Smooth muscle cell (in vitro differentiated cells): ENCODE results near the gene SLC16A5. TPM values are rescaled to one million over a fixed set of nuclear protein-coding genes. Genes with fewer than 3 reads are reported as not detected.

Experiments
- DNase-seq: peaks from one replicate; lab custom pipeline; 2025; ENCODE audit not compliant: unreplicated experiment; lab: John Stamatoyannopoulos, UW
- H2AFZ ChIP-seq: fragments of 200-600 bp; sonication (generic); 2 replicates; pipeline ENCODE4 v1.6.0; 2016; ENCODE audit warnings: antibody characterized with exemption, low read depth, mild to moderate bottlenecking
- H3F3A ChIP-seq: fragments of 200-600 bp; sonication (generic); 2 replicates; pipeline ENCODE4 v1.6.0; 2017; ENCODE audit warnings: antibody characterized with exemption, low read depth
- H3K27ac ChIP-seq: fragments of 200-600 bp; sonication (generic); 2 replicates; pipeline ENCODE4 v1.5.1; 2016; ENCODE audit warnings: low read depth, mild to moderate bottlenecking
- H3K27me3 ChIP-seq: fragments of 200-600 bp; sonication (generic); 2 replicates; pipeline ENCODE4 v1.6.1; 2016; ENCODE audit warnings: low read depth, mild to moderate bottlenecking
- H3K36me3 ChIP-seq: fragments of 200-600 bp; sonication (generic); 2 replicates; pipeline ENCODE4 v1.5.1; 2016; ENCODE audit warnings: low read depth
- H3K4me1 ChIP-seq: fragments of 200-600 bp; sonication (generic); 2 replicates; pipeline ENCODE4 v1.5.1; 2016; ENCODE audit warnings: low read depth
- H3K4me2 ChIP-seq: fragments of 200-600 bp; sonication (generic); 2 replicates; pipeline ENCODE4 v1.6.0; 2016; ENCODE audit warnings: mild to moderate bottlenecking
- H3K4me3 ChIP-seq: fragments of 200-600 bp; sonication (generic); 2 replicates; pipeline ENCODE4 v1.5.1; 2016; ENCODE audit warnings: mild to moderate bottlenecking
- H3K79me2 ChIP-seq: fragments of 200-600 bp; sonication (generic); 2 replicates; pipeline ENCODE4 v1.6.0; 2016; ENCODE audit warnings: low read depth, mild to moderate bottlenecking
- H3K9ac ChIP-seq: fragments of 200-600 bp; sonication (generic); 2 replicates; pipeline ENCODE4 v1.6.0; 2016; ENCODE audit warnings: low read depth
- H3K9me3 ChIP-seq: fragments of 200-600 bp; sonication (generic); replicated peaks from 2 replicates; pipeline ENCODE4 v1.5.1; 2016; ENCODE audit warnings: low read depth
- H4K20me1 ChIP-seq: fragments of 200-600 bp; sonication (generic); 2 replicates; pipeline ENCODE4 v1.6.0; 2016; ENCODE audit warnings: low read depth
- WGBS: methylation state at CpG from one replicate; pipeline ENCODE4 v1.1.7; 2016; ENCODE audit warnings: low lambda C conversion rate; 5-methylcytosine and 5-hydroxymethylcytosine counted together
- polyA plus RNA-seq: library from polyadenylated mRNA; unstranded; fragments of >200 nt; fragmentation: Nextera tagmentation; extraction: Ambion mirVana; gene quantifications from 2 replicates; pipeline ENCODE4 v1.2.1, GENCODE V29; 2016
- total RNA-seq: library from RNA; depleted of rRNA; stranded (reverse); fragments of >200 nt; gene quantifications from 2 replicates; pipeline ENCODE4 v1.2.3, GENCODE V29; 2014
- TF ChIP-seq, protein P1 (sequence below): fragments of 200-600 bp; sonication (generic); IDR thresholded peaks from 2 replicates; pipeline ENCODE4 v1.5.1; 2017; ENCODE audit warnings: borderline replicate concordance, mild to moderate bottlenecking, antibody characterized with exemption; ENCODE audit not compliant: insufficient read depth, poor library complexity, severe bottlenecking

Gene SLC16A5
- total and polyA plus RNA-seq, 2 experiments from 2014 or later: 17.1 to 22.0 TPM

DNA sequence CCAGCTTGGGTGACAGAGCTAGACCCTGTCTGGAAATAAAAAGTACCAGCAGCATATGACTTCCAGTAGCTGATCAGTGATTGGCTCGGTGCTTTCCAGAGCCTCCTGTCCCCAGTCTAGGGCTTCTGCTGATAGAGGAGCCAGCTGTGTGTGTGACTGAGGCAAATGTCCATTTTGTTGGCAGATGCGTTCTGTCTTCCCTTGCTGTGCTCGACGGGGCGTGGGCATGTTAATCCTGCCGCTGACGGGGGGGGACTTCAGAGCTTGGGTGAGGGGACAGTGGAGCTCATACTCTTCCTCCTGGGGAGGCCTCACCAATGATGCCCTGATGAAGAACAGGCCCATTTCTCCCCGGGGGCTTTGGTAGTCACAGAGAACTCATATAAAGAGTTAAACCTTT is 26.1 kb upstream of the SLC16A5 start:
- TF ChIP-seq, protein P1, sequence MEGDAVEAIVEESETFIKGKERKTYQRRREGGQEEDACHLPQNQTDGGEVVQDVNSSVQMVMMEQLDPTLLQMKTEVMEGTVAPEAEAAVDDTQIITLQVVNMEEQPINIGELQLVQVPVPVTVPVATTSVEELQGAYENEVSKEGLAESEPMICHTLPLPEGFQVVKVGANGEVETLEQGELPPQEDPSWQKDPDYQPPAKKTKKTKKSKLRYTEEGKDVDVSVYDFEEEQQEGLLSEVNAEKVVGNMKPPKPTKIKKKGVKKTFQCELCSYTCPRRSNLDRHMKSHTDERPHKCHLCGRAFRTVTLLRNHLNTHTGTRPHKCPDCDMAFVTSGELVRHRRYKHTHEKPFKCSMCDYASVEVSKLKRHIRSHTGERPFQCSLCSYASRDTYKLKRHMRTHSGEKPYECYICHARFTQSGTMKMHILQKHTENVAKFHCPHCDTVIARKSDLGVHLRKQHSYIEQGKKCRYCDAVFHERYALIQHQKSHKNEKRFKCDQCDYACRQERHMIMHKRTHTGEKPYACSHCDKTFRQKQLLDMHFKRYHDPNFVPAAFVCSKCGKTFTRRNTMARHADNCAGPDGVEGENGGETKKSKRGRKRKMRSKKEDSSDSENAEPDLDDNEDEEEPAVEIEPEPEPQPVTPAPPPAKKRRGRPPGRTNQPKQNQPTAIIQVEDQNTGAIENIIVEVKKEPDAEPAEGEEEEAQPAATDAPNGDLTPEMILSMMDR: no peak

DNA sequence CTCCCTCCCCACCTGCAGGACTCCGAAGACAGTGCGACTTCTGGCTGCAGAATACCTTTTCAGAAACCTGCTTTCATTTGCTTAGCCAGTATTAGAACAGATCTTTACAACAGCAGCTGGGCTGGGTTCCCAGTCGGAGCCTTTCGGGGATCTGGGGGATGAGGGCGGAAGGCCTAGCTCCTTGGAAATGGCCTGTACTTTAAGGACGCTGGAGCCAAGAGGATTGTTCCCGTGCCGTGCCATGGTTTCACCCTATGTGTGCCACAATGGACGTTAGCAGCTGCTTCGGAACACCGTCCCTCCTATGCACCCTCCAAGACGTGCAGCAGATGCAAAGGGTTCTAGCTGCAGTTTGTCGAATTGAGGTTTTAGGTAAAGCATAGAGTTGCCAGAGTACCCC is 24.6 kb upstream of the SLC16A5 start:
- H3K4me2 ChIP-seq: no peak overlapping the region
- TF ChIP-seq, protein P1: no peak
- peaks cover 9% of the 10 kb centered on the region for H3F3A ChIP-seq
- peaks cover 6% of the 10 kb centered on the region for H4K20me1 ChIP-seq
- no peak overlapping the region for H3K9ac ChIP-seq
- no peaks in the 10 kb centered on the region for H3K36me3 ChIP-seq
- no peaks in the 10 kb centered on the region for H3K9me3 ChIP-seq
- H3K27ac ChIP-seq: no peak overlapping the region
- no peak for DNase-seq
- H3K79me2 ChIP-seq: peaks cover 1% of the 10 kb centered on the region
- H3K4me1 ChIP-seq: no peaks in the 10 kb centered on the region
- no peak overlapping the region for H3K4me3 ChIP-seq
- H3K27me3 ChIP-seq: no peaks in the 10 kb centered on the region
- 98% methylated on average over 13 of the region's 13 CpGs for WGBS
- no peak overlapping the region for H2AFZ ChIP-seq

More for the DNA sequence above, 26.1 kb upstream of the SLC16A5 start:
- Histone ChIP-seq H3K79me2 (peaks cover 6% of the 10 kb centered on the region), H2AFZ (no peak overlapping the region), H3K27ac (no peak overlapping the region), H3K4me2 (no peak overlapping the region), H3K9me3 (no peaks in the 10 kb centered on the region), H3K4me1 (no peaks in the 10 kb centered on the region), H3K36me3 (no peaks in the 10 kb centered on the region), H3F3A (peaks cover 9% of the 10 kb centered on the region), H4K20me1 (peaks cover 7% of the 10 kb centered on the region), H3K27me3 (no peaks in the 10 kb centered on the region), H3K4me3 (no peak overlapping the region), H3K9ac (no peak overlapping the region)
- 94% methylated on average over 8 of the region's 8 CpGs for WGBS
- DNase-seq: no peak

DNA sequence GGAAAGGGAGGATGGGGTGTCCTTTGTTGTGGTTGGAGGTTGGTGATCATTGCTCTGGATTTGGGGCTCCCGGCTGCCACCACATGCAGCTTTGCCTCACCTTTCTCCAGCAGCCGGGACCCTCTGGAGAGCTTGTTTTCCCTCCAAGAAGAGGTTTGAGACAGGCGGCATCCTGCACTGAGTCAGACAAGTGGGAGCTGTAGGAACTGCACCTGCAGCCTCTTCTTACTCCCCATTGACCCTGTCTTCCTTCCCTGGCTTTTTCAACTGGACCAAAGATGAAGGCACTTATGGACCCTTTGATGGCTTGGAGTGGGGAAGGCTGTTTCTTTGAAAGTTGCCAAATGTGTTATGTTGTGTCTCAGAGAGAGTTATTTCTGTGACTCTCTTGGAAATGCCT is 24.1 kb upstream of the SLC16A5 start:
- H3K79me2 ChIP-seq: no peaks in the 10 kb centered on the region
- DNase-seq: no peak
- TF ChIP-seq, protein P1: no peak
- no peaks in the 10 kb centered on the region for H3K36me3 ChIP-seq
- no peaks in the 10 kb centered on the region for H3K27me3 ChIP-seq
- H3K4me3 ChIP-seq: no peak overlapping the region
- H3K9ac ChIP-seq: no peak overlapping the region
- H4K20me1 ChIP-seq: peaks cover 6% of the 10 kb centered on the region
- H3K4me2 ChIP-seq: no peak overlapping the region
- no peak overlapping the region for H2AFZ ChIP-seq
- no peak overlapping the region for H3K27ac ChIP-seq
- no peaks in the 10 kb centered on the region for H3K9me3 ChIP-seq
- H3K4me1 ChIP-seq: no peaks in the 10 kb centered on the region
- 93% methylated on average over 3 of the region's 3 CpGs for WGBS
- H3F3A ChIP-seq: peaks cover 9% of the 10 kb centered on the region

DNA sequence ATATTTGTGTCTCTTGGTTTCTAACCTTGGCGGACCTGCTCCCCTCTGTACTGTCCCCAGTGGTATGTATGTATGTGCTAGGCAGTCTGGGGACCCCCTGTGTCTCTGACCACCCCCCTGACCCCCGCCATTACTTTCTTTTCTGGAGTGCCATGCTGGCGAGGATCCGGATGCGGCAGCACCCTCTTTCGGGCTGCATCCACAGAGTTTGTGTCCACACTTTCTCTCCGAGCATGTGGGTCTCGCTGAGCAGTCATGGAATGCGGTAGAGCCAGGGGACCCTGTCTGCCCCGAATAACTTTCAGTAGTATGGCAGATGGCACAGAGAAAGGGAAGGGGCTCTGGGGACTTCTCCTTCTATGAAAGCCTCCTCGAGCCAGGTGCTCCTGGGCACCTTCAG is 23.7 kb upstream of the SLC16A5 start:
- Histone ChIP-seq H4K20me1 (peaks cover 6% of the 10 kb centered on the region), H2AFZ (no peak overlapping the region), H3K79me2 (no peaks in the 10 kb centered on the region), H3K27ac (no peak overlapping the region), H3K4me1 (no peaks in the 10 kb centered on the region), H3K36me3 (no peaks in the 10 kb centered on the region), H3K4me3 (no peak overlapping the region), H3F3A (peaks cover 9% of the 10 kb centered on the region), H3K4me2 (no peak overlapping the region), H3K9ac (no peak overlapping the region), H3K9me3 (no peaks in the 10 kb centered on the region), H3K27me3 (no peaks in the 10 kb centered on the region)
- TF ChIP-seq, protein P1: no peak
- no peak for DNase-seq
- WGBS: 95% methylated on average over 11 of the region's 11 CpGs
